Dermis blood vessel endothelial cell (primary cell): ENCODE results near the gene TMEM178B. TPM values are rescaled to one million over a fixed set of nuclear protein-coding genes. Genes with fewer than 3 reads are reported as not detected.

Experiments
- DNase-seq: peaks from one replicate; pipeline ENCODE4 v3.0.0; 2010
- total RNA-seq: library from RNA; depleted of rRNA; stranded (reverse); fragments of >200 nt; gene quantifications from 2 replicates; pipeline ENCODE4 v1.2.3, GENCODE V29; 2014

The TMEM178B gene
- total RNA-seq, 1 donor from 2014 or later, result 0.34 TPM

GRCh38 chr7:141436575-141437075, 362.8 kb downstream of the TMEM178B start:
- no peak for DNase-seq

- no peak for DNase-seq
Observed at GRCh38 chr7:141439164-141439563, 365.3 kb downstream of the TMEM178B start.

GRCh38 chr7:141439776-141440175, 365.9 kb downstream of the TMEM178B start:
- DNase-seq, result no peak

GRCh38 chr7:141441837-141442627, 368.2 kb downstream of the TMEM178B start:
- DNase-seq, result no peak

GRCh38 chr7:141442781-141443180, 368.9 kb downstream of the TMEM178B start:
- DNase-seq, result no peak

- no peak for DNase-seq
Observed at GRCh38 chr7:141444961-141445360, 371.1 kb downstream of the TMEM178B start.

GRCh38 chr7:141451232-141451631, 377.4 kb downstream of the TMEM178B start:
- no peak for DNase-seq

GRCh38 chr7:141452911-141453310, 379.0 kb downstream of the TMEM178B start:
- DNase-seq, result no peak

GRCh38 chr7:141454338-141454737, 380.5 kb downstream of the TMEM178B start:
- DNase-seq, result no peak

GRCh38 chr7:141455723-141456122, 381.9 kb downstream of the TMEM178B start:
- DNase-seq, result no peak

- no peak for DNase-seq
Observed at GRCh38 chr7:141456298-141456697, 382.4 kb downstream of the TMEM178B start.

GRCh38 chr7:141456711-141457110, 382.8 kb downstream of the TMEM178B start:
- no peak for DNase-seq

- no peak for DNase-seq
Observed at GRCh38 chr7:141460781-141461715, 387.2 kb downstream of the TMEM178B start.

GRCh38 chr7:141461924-141462323, 388.1 kb downstream of the TMEM178B start:
- DNase-seq, result no peak

GRCh38 chr7:141462958-141463357, 389.1 kb downstream of the TMEM178B start:
- no peak for DNase-seq

- DNase-seq, result no peak
Observed at GRCh38 chr7:141463986-141464385, 390.1 kb downstream of the TMEM178B start.

GRCh38 chr7:141464551-141464950, 390.7 kb downstream of the TMEM178B start:
- no peak for DNase-seq

- no peak for DNase-seq
Observed at GRCh38 chr7:141466151-141466904, 392.5 kb downstream of the TMEM178B start.

- no peak for DNase-seq
Observed at GRCh38 chr7:141468341-141468740, 394.5 kb downstream of the TMEM178B start.

GRCh38 chr7:141475679-141476078, 401.8 kb downstream of the TMEM178B start:
- DNase-seq, result no peak

- DNase-seq, result no peak
Observed at GRCh38 chr7:141477865-141478264, 404.0 kb downstream of the TMEM178B start.

GRCh38 chr7:141478845-141479244, 405.0 kb downstream of the TMEM178B start:
- DNase-seq, result no peak

GRCh38 chr7:141480953-141481352, 407.1 kb downstream of the TMEM178B start:
- no peak for DNase-seq
